CD14-positive monocyte (primary cell): ENCODE measurements around the gene SLC26A6. TPM values are rescaled to one million over a fixed set of nuclear protein-coding genes. Genes with fewer than 3 reads are reported as not detected.
A peak's percentile ranks its signal among the peaks of the same experiment; 100 is the strongest.

ENCODE experiments used
- DNase-seq, 3 donors: peaks; one replicate each; pipeline ENCODE4 v3.0.0-alpha.2; 2011 to 2022
- H2AFZ ChIP-seq: 2 replicates; pipeline ENCODE4 v1.6.0; 2012; ENCODE audit warnings: mild to moderate bottlenecking, low read depth, low read length, inconsistent platforms; ENCODE audit not compliant: insufficient read depth, poor library complexity, severe bottlenecking
- H3K27ac ChIP-seq, 2 donors: 1 replicate in 1 of 2; 2 replicates in 1 of 2; pipeline ENCODE4 v1.5.1; 2012 to 2013; ENCODE audit warnings: low read length in 2 of 2, control low read depth in 1 of 2, inconsistent platforms in 1 of 2, low read depth in 1 of 2, mild to moderate bottlenecking in 1 of 2
- H3K27me3 ChIP-seq, 2 donors: one replicate each; pipeline versions ENCODE4 v1.6.0 to v1.6.1; 2011 to 2013; ENCODE audit warnings: low read length in 2 of 2; ENCODE audit not compliant: control insufficient read depth in 2 of 2, insufficient read depth in 2 of 2
- H3K36me3 ChIP-seq, 2 donors: replicated peaks in 1 of 2; 1 replicate in 1 of 2; 2 replicates in 1 of 2; pipeline versions ENCODE4 v1.5.1 to v1.6.1; 2012 to 2013; ENCODE audit warnings: low read length in 2 of 2, control low read depth in 1 of 2, inconsistent platforms in 1 of 2, mild to moderate bottlenecking in 1 of 2; ENCODE audit not compliant: insufficient read depth in 2 of 2, control insufficient read depth in 1 of 2
- H3K4me1 ChIP-seq, 2 donors: 1 replicate in 1 of 2; 2 replicates in 1 of 2; pipeline versions ENCODE4 v1.5.1 to v1.6.1; 2012 to 2013; ENCODE audit warnings: low read length in 2 of 2, control low read depth in 1 of 2, inconsistent platforms in 1 of 2, mild to moderate bottlenecking in 1 of 2, moderate library complexity in 1 of 2; ENCODE audit not compliant: insufficient read depth in 2 of 2, control insufficient read depth in 1 of 2
- H3K4me2 ChIP-seq: replicated peaks from 2 replicates; pipeline ENCODE3; 2012; ENCODE audit warnings: low read length, moderate library complexity, mild to moderate bottlenecking; ENCODE audit not compliant: poor library complexity, severe bottlenecking; ENCODE audit errors: extremely low read depth
- H3K4me3 ChIP-seq, 3 experiments: fragments of 200-600 bp in 1 of 3; sonication (generic) in 1 of 3; replicated peaks in 1 of 3; 1 replicate in 2 of 3; 2 replicates in 1 of 3; pipeline ENCODE4 v1.5.1; 2011 to 2013; ENCODE audit warnings: low read length in 3 of 3, mild to moderate bottlenecking in 3 of 3, control low read depth in 2 of 3, low read depth in 2 of 3, inconsistent platforms in 1 of 3, moderate library complexity in 1 of 3
- H3K79me2 ChIP-seq: 2 replicates; pipeline ENCODE4 v1.6.0; 2012; ENCODE audit warnings: mild to moderate bottlenecking, control low read depth, inconsistent platforms, low read length, moderate library complexity; ENCODE audit not compliant: insufficient read depth
- H3K9ac ChIP-seq: 2 replicates; pipeline ENCODE4 v1.6.0; 2017; ENCODE audit warnings: low read length, mild to moderate bottlenecking; ENCODE audit not compliant: insufficient read depth, poor library complexity, severe bottlenecking
- H3K9me3 ChIP-seq, 2 donors: replicated peaks in 1 of 2; 1 replicate in 1 of 2; 2 replicates in 1 of 2; pipeline versions ENCODE4 v1.5.1 to v1.6.1; 2012 to 2013; ENCODE audit warnings: low read length in 2 of 2, control low read depth in 1 of 2; ENCODE audit not compliant: control insufficient read depth in 1 of 2, insufficient read depth in 1 of 2
- H4K20me1 ChIP-seq: 2 replicates; pipeline ENCODE4 v1.6.0; 2012; ENCODE audit warnings: mild to moderate bottlenecking, low read length, control low read depth, moderate library complexity; ENCODE audit not compliant: insufficient read depth
- H3K27ac Mint-ChIP-seq, 7 donors: one replicate each; pipeline ENCODE4 v1.8.0; 2020; ENCODE audit warnings: mild to moderate bottlenecking in 7 of 7, mixed read lengths in 7 of 7, moderate library complexity in 6 of 7, inconsistent platforms in 2 of 7
- H3K27me3 Mint-ChIP-seq, 3 donors: one replicate each; pipeline ENCODE4 v1.8.0; 2021 to 2022; ENCODE audit warnings: low read depth in 3 of 3, mild to moderate bottlenecking in 3 of 3, mixed read lengths in 3 of 3, moderate library complexity in 3 of 3, inconsistent platforms in 1 of 3
- H3K36me3 Mint-ChIP-seq, 2 donors: one replicate each; pipeline ENCODE4 v1.8.0; 2020; ENCODE audit warnings: mixed read lengths in 2 of 2, inconsistent platforms in 1 of 2, mild to moderate bottlenecking in 1 of 2
- H3K4me1 Mint-ChIP-seq: one replicate; pipeline ENCODE4 v1.8.0; 2020; ENCODE audit warnings: mild to moderate bottlenecking, mixed read lengths
- H3K4me3 Mint-ChIP-seq, 2 donors: one replicate each; pipeline ENCODE4 v1.8.0; 2020; ENCODE audit warnings: mild to moderate bottlenecking in 2 of 2, mixed read lengths in 2 of 2, moderate library complexity in 1 of 2
- H3K9me3 Mint-ChIP-seq, 7 donors: one replicate each; pipeline ENCODE4 v1.8.0; 2020 to 2022; ENCODE audit warnings: mixed read lengths in 7 of 7, mild to moderate bottlenecking in 6 of 7, moderate library complexity in 6 of 7, inconsistent platforms in 2 of 7
- WGBS: methylation state at CpG from one replicate; pipeline ENCODE4 v1.1.5; 2013; ENCODE audit warnings: missing lambda C conversion rate; ENCODE audit not compliant: insufficient coverage; 5-methylcytosine and 5-hydroxymethylcytosine counted together
- intact Hi-C, 2 donors: fragments of 100-400 bp; cut with micrococcal nuclease; formaldehyde crosslinking; loops; one replicate each; pipeline versions ENCODE4 v1.15.0 to v1.15.1; 2023
- polyA plus RNA-seq, 3 donors: library from polyadenylated mRNA; depleted of rRNA in 1 of 3; unstranded in 2 of 3; stranded (reverse) in 1 of 3; fragments of 300-500 nt in 2 of 3; fragments of >200 nt in 1 of 3; fragmentation: Illumina TruSeq in 2 of 3; gene quantifications; 1 replicate in 2 of 3; 2 replicates in 1 of 3; pipeline ENCODE4 v1.2.3, GENCODE V29; 2012 to 2021
- TF ChIP-seq, protein P1 (sequence below): fragments of 200-600 bp; IDR thresholded peaks from one replicate; pipeline ENCODE4 v1.8.0; 2022; ENCODE audit warnings: antibody characterized with exemption, mild to moderate bottlenecking

Gene SLC26A6
- polyA plus RNA-seq, 3 donors: 16.3 to 92.8 (median 20.4) TPM

DNA sequence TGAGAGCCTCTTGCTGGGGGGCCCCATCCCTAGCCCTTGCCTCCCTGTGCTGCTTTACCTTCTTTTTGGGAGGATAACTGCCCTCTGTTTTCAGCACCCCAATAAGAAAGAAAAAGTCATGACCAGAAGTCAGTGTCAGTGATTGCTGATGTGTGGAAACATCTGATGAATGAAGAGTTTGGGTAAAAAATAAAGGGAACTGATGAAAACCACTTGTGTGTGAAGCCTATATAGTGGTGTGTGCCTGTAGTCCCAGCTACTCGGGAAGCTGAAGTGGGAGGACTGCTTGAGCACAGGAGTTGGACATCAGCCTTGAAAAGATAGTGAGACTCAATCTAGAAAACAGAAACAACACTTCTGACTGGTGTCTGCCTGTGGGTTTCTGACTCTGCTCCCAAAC, 37.3 kb upstream of the SLC26A6 start:
- Histone ChIP-seq H2AFZ (no peak overlapping the region), H3K79me2 (no peaks in the 10 kb centered on the region), H3K4me1 (no peaks in the 10 kb centered on the region), H3K4me3 (no peak overlapping the region), H3K36me3 (peaks cover 5 to 29% of the 10 kb centered on the region in 2 donors), H3K27ac (no peak overlapping the region), H4K20me1 (no peaks in the 10 kb centered on the region), H3K27me3 (no peaks in the 10 kb centered on the region), H3K4me2 (no peak overlapping the region), H3K9me3 (no peaks in the 10 kb centered on the region), H3K9ac (no peak overlapping the region)
- Mint-ChIP-seq H3K27me3 (no peaks in the 10 kb centered on the region), H3K27ac (peak overlapping the region in 1 of 7 donors; percentile 10), H3K4me1 (no peaks in the 10 kb centered on the region), H3K9me3 (peaks cover 0 to 2% (median 0%) of the 10 kb centered on the region in 7 donors), H3K4me3 (no peak overlapping the region), H3K36me3 (peaks cover 31 to 34% of the 10 kb centered on the region in 2 donors)
- TF ChIP-seq, protein P1, sequence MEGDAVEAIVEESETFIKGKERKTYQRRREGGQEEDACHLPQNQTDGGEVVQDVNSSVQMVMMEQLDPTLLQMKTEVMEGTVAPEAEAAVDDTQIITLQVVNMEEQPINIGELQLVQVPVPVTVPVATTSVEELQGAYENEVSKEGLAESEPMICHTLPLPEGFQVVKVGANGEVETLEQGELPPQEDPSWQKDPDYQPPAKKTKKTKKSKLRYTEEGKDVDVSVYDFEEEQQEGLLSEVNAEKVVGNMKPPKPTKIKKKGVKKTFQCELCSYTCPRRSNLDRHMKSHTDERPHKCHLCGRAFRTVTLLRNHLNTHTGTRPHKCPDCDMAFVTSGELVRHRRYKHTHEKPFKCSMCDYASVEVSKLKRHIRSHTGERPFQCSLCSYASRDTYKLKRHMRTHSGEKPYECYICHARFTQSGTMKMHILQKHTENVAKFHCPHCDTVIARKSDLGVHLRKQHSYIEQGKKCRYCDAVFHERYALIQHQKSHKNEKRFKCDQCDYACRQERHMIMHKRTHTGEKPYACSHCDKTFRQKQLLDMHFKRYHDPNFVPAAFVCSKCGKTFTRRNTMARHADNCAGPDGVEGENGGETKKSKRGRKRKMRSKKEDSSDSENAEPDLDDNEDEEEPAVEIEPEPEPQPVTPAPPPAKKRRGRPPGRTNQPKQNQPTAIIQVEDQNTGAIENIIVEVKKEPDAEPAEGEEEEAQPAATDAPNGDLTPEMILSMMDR: no peak
- WGBS: no CpG with 5 or more reads among the region's 1 CpG
- intact Hi-C loops: no loop called here
- no peak for DNase-seq

- Mint-ChIP-seq H3K4me3 (no peak overlapping the region), H3K9me3 (peaks cover 8 to 25% (median 17%) of the 10 kb centered on the region in 7 donors), H3K27me3 (peaks cover 27 to 42% (median 42%) of the 10 kb centered on the region in 3 donors), H3K4me1 (peaks cover 17% of the 10 kb centered on the region), H3K36me3 (peaks cover 5 to 6% of the 10 kb centered on the region in 2 donors), H3K27ac (peak overlapping the region in 1 of 7 donors; percentile 62)
- H3K79me2 ChIP-seq: no peaks in the 10 kb centered on the region
- peaks cover 4% of the 10 kb centered on the region for H4K20me1 ChIP-seq
- H3K36me3 ChIP-seq: no peaks in the 10 kb centered on the region
- H3K4me2 ChIP-seq: no peak overlapping the region
- no peak overlapping the region for H3K4me3 ChIP-seq
- H3K27me3 ChIP-seq: peaks cover 11 to 38% of the 10 kb centered on the region in 2 donors
- TF ChIP-seq, protein P1: no peak
- DNase-seq: no peak
- H3K9me3 ChIP-seq: peaks cover 9 to 17% of the 10 kb centered on the region in 2 donors
- intact Hi-C loops: no loop called here
- H3K27ac ChIP-seq: no peak overlapping the region
- no peak overlapping the region for H2AFZ ChIP-seq
- 83% methylated on average over 1 of the region's 4 CpGs for WGBS
- H3K4me1 ChIP-seq: peaks cover 20 to 33% of the 10 kb centered on the region in 2 donors
- no peak overlapping the region for H3K9ac ChIP-seq
Observed at GRCh38 chr3:48664929-48665328, 29.7 kb upstream of the SLC26A6 start.
